Ishikawa (cell line): Measurements from ENCODE around the gene DNAAF9.

Experiments used
- CEBPB ChIP-seq: IDR thresholded peaks from 2 replicates; pipeline ENCODE4 v1.6.1; 2012
- CREB1 ChIP-seq: IDR thresholded peaks from 2 replicates; pipeline ENCODE4 v1.6.1; 2012; ENCODE audit warnings: low read depth
- EGR1 ChIP-seq: IDR thresholded peaks from 2 replicates; pipeline ENCODE4 v1.6.1; 2012
- EP300 ChIP-seq: IDR thresholded peaks from 2 replicates; pipeline ENCODE4 v1.6.1; 2012; ENCODE audit warnings: borderline replicate concordance
- FOXM1 ChIP-seq: IDR thresholded peaks from 2 replicates; pipeline ENCODE4 v1.6.1; 2012; ENCODE audit warnings: low read depth, borderline replicate concordance
- MAX ChIP-seq: IDR thresholded peaks from 2 replicates; pipeline ENCODE4 v1.6.1; 2012
- NFIC ChIP-seq: IDR thresholded peaks from 2 replicates; pipeline ENCODE4 v1.6.1; 2012
- RAD21 ChIP-seq: IDR thresholded peaks from 2 replicates; pipeline ENCODE4 v1.6.1; 2012; ENCODE audit warnings: low read depth
- REST ChIP-seq: IDR thresholded peaks from 2 replicates; pipeline ENCODE4 v1.6.1; 2012; ENCODE audit warnings: low read depth, mild to moderate bottlenecking
- TAF1 ChIP-seq: IDR thresholded peaks from 2 replicates; pipeline ENCODE4 v1.6.1; 2012; ENCODE audit warnings: low read depth, mild to moderate bottlenecking
- TCF12 ChIP-seq: IDR thresholded peaks from 2 replicates; pipeline ENCODE4 v1.6.1; 2012; ENCODE audit warnings: low read depth
- TEAD4 ChIP-seq: IDR thresholded peaks from 2 replicates; pipeline ENCODE4 v1.6.1; 2012
- USF1 ChIP-seq: IDR thresholded peaks from 2 replicates; pipeline ENCODE4 v1.6.1; 2012
- YY1 ChIP-seq: IDR thresholded peaks from 2 replicates; pipeline ENCODE4 v1.6.1; 2012; ENCODE audit warnings: low read depth
- ZBTB7A ChIP-seq: IDR thresholded peaks from 2 replicates; pipeline ENCODE4 v1.6.1; 2012; ENCODE audit warnings: low read depth

The DNAAF9 gene

GRCh38 chr20:3382836-3383235 is 24.6 kb downstream of the DNAAF9 start:
- TF ChIP-seq CEBPB (no peak), FOXM1 (no peak), CREB1 (no peak), ZBTB7A (no peak), MAX (no peak), EGR1 (no peak), EP300 (no peak), TAF1 (no peak)

GRCh38 chr20:3380228-3381070 is 27.0 kb downstream of the DNAAF9 start:
- TF ChIP-seq TEAD4 (no peak), TCF12 (no peak), RAD21 (no peak), TAF1 (no peak), ZBTB7A (no peak), REST (no peak), EGR1 (no peak), EP300 (no peak), YY1 (no peak), FOXM1 (no peak), USF1 (no peak), MAX (no peak), CEBPB (no peak), NFIC (no peak)

GRCh38 chr20:3378138-3378537 is 29.3 kb downstream of the DNAAF9 start:
- TF ChIP-seq CREB1 (no peak), YY1 (no peak), TAF1 (no peak), CEBPB (no peak), MAX (no peak), TEAD4 (no peak), FOXM1 (no peak), NFIC (no peak), ZBTB7A (no peak), RAD21 (no peak), EGR1 (no peak), EP300 (no peak), TCF12 (no peak), USF1 (no peak), REST (no peak)

- TF ChIP-seq EP300 (no peak), RAD21 (no peak), CREB1 (no peak), TEAD4 (no peak), YY1 (no peak), TCF12 (no peak), MAX (no peak), FOXM1 (no peak), REST (no peak)
These were observed 29.8 kb downstream of the DNAAF9 start for GRCh38 chr20:3377644-3378043.
